GM18858 (cell line): ENCODE data around the gene IGFL4.

Experiments
- ATAC-seq: cut with Tn5 transposase; IDR thresholded peaks from one replicate; pipeline ENCODE4 v1.9.1; 2021; ENCODE audit not compliant: unreplicated experiment

Gene IGFL4

GRCh38 chr19:46022061-46022430, 18.8 kb downstream of the IGFL4 start:
- no peak for ATAC-seq

GRCh38 chr19:46021531-46022041, 19.2 kb downstream of the IGFL4 start:
- no peak for ATAC-seq

GRCh38 chr19:46020819-46021125, 20.0 kb downstream of the IGFL4 start:
- ATAC-seq = no peak

- no peak for ATAC-seq
These were observed 21.5 kb downstream of the IGFL4 start for GRCh38 chr19:46019270-46019669.

GRCh38 chr19:46018729-46019251, 22.0 kb downstream of the IGFL4 start:
- ATAC-seq = no peak

- no peak for ATAC-seq
These were observed 22.7 kb downstream of the IGFL4 start for GRCh38 chr19:46017874-46018675.

GRCh38 chr19:46017095-46017429, 23.7 kb downstream of the IGFL4 start:
- ATAC-seq = no peak

GRCh38 chr19:46016426-46017094, 24.2 kb downstream of the IGFL4 start:
- ATAC-seq = no peak

GRCh38 chr19:46015687-46016425, 24.9 kb downstream of the IGFL4 start:
- no peak for ATAC-seq

- ATAC-seq = no peak
These were observed 25.7 kb downstream of the IGFL4 start for GRCh38 chr19:46014941-46015686.

GRCh38 chr19:46014534-46014933, 26.3 kb downstream of the IGFL4 start:
- ATAC-seq = no peak

- no peak for ATAC-seq
These were observed 31.0 kb downstream of the IGFL4 start for GRCh38 chr19:46009530-46010510.

- ATAC-seq = no peak
These were observed 34.4 kb downstream of the IGFL4 start for GRCh38 chr19:46006411-46006810.

GRCh38 chr19:46002678-46003275, 38.0 kb downstream of the IGFL4 start:
- no peak for ATAC-seq

- no peak for ATAC-seq
These were observed 40.1 kb downstream of the IGFL4 start for GRCh38 chr19:46000491-46001246.

- ATAC-seq = no peak
These were observed 41.1 kb downstream of the IGFL4 start for GRCh38 chr19:45999653-46000121.

GRCh38 chr19:45998834-45999233, 42.0 kb downstream of the IGFL4 start:
- no peak for ATAC-seq

- ATAC-seq = no peak
These were observed 43.9 kb downstream of the IGFL4 start for GRCh38 chr19:45996933-45997332.
